Esophagus muscularis mucosa (tissue), 4 donors: ENCODE data around the gene USP33. TPM values are rescaled to one million over a fixed set of nuclear protein-coding genes. Genes with fewer than 3 reads are reported as not detected.

Experiments
- DNase-seq: peaks from one replicate; pipeline ENCODE4 v3.0.0-alpha.2; 2017; ENCODE audit errors: extremely low spot score
- H3K27ac ChIP-seq, 4 donors: fragments of 200-600 bp; sonication (generic); replicated peaks in 1 of 4; 1 replicate in 3 of 4; 2 replicates in 1 of 4; pipeline ENCODE4 v1.5.1; 2016 to 2019; ENCODE audit warnings: mild to moderate bottlenecking in 1 of 4
- H3K27me3 ChIP-seq, 4 donors: fragments of 200-600 bp; sonication (generic); one replicate each; pipeline versions ENCODE4 v1.5.1 to v1.6.0; 2016 to 2019
- H3K36me3 ChIP-seq, 4 donors: fragments of 200-600 bp; sonication (generic); one replicate each; pipeline ENCODE4 v1.5.1; 2016 to 2019
- H3K4me1 ChIP-seq, 4 donors: fragments of 200-600 bp; sonication (generic); one replicate each; pipeline ENCODE4 v1.5.1; 2016 to 2019
- H3K4me3 ChIP-seq, 4 donors: fragments of 200-600 bp; sonication (generic); 1 replicate in 2 of 4; 2 replicates in 2 of 4; pipeline ENCODE4 v1.5.1; 2016 to 2019; ENCODE audit warnings: mild to moderate bottlenecking in 4 of 4, moderate library complexity in 1 of 4
- H3K9me3 ChIP-seq, 4 donors: fragments of 200-600 bp; sonication (generic); 1 replicate in 3 of 4; 2 replicates in 1 of 4; pipeline ENCODE4 v1.5.1; 2016 to 2019
- EP300 ChIP-seq: sonication (generic); formaldehyde crosslinking; IDR thresholded peaks from one replicate; pipeline ENCODE4 v1.6.1; 2017; ENCODE audit warnings: antibody characterized with exemption
- POLR2A ChIP-seq: fragments of 450-650 bp; IDR thresholded peaks from one replicate; pipeline ENCODE4 v1.6.1; 2017; ENCODE audit warnings: antibody characterized with exemption, moderate library complexity, mild to moderate bottlenecking, low read depth
- POLR2AphosphoS5 ChIP-seq, 2 donors: sonication (generic); formaldehyde crosslinking; IDR thresholded peaks; one replicate each; pipeline ENCODE4 v1.6.1; 2017; ENCODE audit warnings: antibody characterized with exemption in 2 of 2
- WGBS: methylation state at CpG from one replicate; pipeline ENCODE4 v1.1.5; 2018; 5-methylcytosine and 5-hydroxymethylcytosine counted together
- intact Hi-C: fragments of 100-400 bp; cut with DNase I; formaldehyde crosslinking; loops from one replicate; pipeline ENCODE4 v1.15.1; 2023
- total RNA-seq, 4 donors: library from RNA; depleted of rRNA; stranded (reverse); fragments of >200 nt; gene quantifications; one replicate each; pipeline versions ENCODE4 v1.1.0 to v1.2.1, GENCODE V29; 2016
- TF ChIP-seq, protein P1 (sequence below), 3 experiments: fragments of 200-600 bp in 2 of 3; fragments of 450-650 bp in 1 of 3; sonication (generic) in 2 of 3; IDR thresholded peaks; one replicate each; pipeline ENCODE4 v1.5.1; 2017 to 2019; ENCODE audit warnings: antibody characterized with exemption in 3 of 3, mild to moderate bottlenecking in 2 of 3, moderate library complexity in 1 of 3

USP33 gene
- total RNA-seq, 4 donors from 2014 or later: 50.9 to 71.0 (median 59.2) TPM

- DNase-seq: no peak
- no peaks in the 10 kb centered on the region for H3K27me3 ChIP-seq
- H3K4me1 ChIP-seq: peaks cover 0 to 17% (median 12%) of the 10 kb centered on the region in 4 donors
- H3K9me3 ChIP-seq: no peaks in the 10 kb centered on the region
- TF ChIP-seq POLR2A: no peak
- no peak for TF ChIP-seq EP300
- TF ChIP-seq, protein P1, sequence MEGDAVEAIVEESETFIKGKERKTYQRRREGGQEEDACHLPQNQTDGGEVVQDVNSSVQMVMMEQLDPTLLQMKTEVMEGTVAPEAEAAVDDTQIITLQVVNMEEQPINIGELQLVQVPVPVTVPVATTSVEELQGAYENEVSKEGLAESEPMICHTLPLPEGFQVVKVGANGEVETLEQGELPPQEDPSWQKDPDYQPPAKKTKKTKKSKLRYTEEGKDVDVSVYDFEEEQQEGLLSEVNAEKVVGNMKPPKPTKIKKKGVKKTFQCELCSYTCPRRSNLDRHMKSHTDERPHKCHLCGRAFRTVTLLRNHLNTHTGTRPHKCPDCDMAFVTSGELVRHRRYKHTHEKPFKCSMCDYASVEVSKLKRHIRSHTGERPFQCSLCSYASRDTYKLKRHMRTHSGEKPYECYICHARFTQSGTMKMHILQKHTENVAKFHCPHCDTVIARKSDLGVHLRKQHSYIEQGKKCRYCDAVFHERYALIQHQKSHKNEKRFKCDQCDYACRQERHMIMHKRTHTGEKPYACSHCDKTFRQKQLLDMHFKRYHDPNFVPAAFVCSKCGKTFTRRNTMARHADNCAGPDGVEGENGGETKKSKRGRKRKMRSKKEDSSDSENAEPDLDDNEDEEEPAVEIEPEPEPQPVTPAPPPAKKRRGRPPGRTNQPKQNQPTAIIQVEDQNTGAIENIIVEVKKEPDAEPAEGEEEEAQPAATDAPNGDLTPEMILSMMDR (IDR thresholded peaks at IDR 0.05): no peak
- TF ChIP-seq POLR2AphosphoS5 (IDR thresholded peaks at IDR 0.05): no peak
- intact Hi-C loops: no loop called here
- no peak overlapping the region for H3K27ac ChIP-seq
- H3K36me3 ChIP-seq: peaks cover 9 to 34% (median 17%) of the 10 kb centered on the region in 4 donors
- H3K4me3 ChIP-seq: no peak overlapping the region
- 94% methylated on average over 1 of the region's 1 CpG for WGBS
Observed at GRCh38 chr1:77741316-77741715, 18.3 kb downstream of the USP33 start.

- intact Hi-C loops: no loop called here
- no peak overlapping the region for H3K4me3 ChIP-seq
- H3K27me3 ChIP-seq: no peaks in the 10 kb centered on the region
- no peak for DNase-seq
- H3K27ac ChIP-seq: no peak overlapping the region
- TF ChIP-seq POLR2AphosphoS5 (IDR thresholded peaks at IDR 0.05) (no peak), EP300 (no peak), POLR2A (no peak)
- TF ChIP-seq, protein P1 (IDR thresholded peaks at IDR 0.05): no peak
- peaks cover 9 to 48% (median 20%) of the 10 kb centered on the region in 4 donors for H3K36me3 ChIP-seq
- H3K9me3 ChIP-seq: no peaks in the 10 kb centered on the region
- peaks cover 0 to 6% (median 5%) of the 10 kb centered on the region in 4 donors for H3K4me1 ChIP-seq
- WGBS: 64% methylated on average over 1 of the region's 1 CpG
Observed at GRCh38 chr1:77739235-77739634, 20.4 kb downstream of the USP33 start.

DNA sequence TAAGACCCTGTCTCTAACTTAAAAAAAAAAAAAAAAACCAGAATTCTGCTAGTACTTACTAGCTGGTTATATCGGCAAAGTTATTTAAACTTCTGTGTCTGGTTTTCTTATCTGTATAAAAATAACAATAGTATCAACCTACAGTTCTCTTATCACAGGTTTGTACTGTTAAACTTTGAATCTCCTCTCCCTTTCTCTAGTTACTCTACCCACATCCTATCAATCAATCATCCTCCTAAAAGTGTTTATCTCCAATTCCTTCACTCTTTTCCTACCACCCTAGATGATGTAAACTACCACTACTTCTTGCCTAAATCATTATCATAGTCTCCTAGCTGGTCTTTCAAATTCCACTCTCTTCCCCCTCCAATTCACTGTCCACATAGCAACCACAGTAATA is 27.6 kb downstream of the USP33 start:
- Histone ChIP-seq H3K27me3 (no peaks in the 10 kb centered on the region), H3K4me1 (no peaks in the 10 kb centered on the region), H3K36me3 (peaks cover 13 to 65% (median 32%) of the 10 kb centered on the region in 4 donors), H3K9me3 (no peaks in the 10 kb centered on the region), H3K27ac (no peak overlapping the region), H3K4me3 (no peak overlapping the region)
- WGBS: 85% methylated on average over 1 of the region's 1 CpG
- TF ChIP-seq, protein P1 (IDR thresholded peaks at IDR 0.05): no peak
- no peak for TF ChIP-seq EP300
- no peak for TF ChIP-seq POLR2AphosphoS5 (IDR thresholded peaks at IDR 0.05)
- TF ChIP-seq POLR2A: no peak
- intact Hi-C loops: no loop called here
- DNase-seq: no peak

- no peaks in the 10 kb centered on the region for H3K9me3 ChIP-seq
- no peak overlapping the region for H3K27ac ChIP-seq
- no peak for DNase-seq
- peaks cover 32 to 94% (median 76%) of the 10 kb centered on the region in 4 donors for H3K36me3 ChIP-seq
- 99% methylated on average over 4 of the region's 4 CpGs for WGBS
- no peak overlapping the region for H3K4me3 ChIP-seq
- intact Hi-C loops: no loop called here
- H3K27me3 ChIP-seq: no peaks in the 10 kb centered on the region
- H3K4me1 ChIP-seq: no peaks in the 10 kb centered on the region
- TF ChIP-seq POLR2AphosphoS5 (IDR thresholded peaks at IDR 0.05) (no peak), EP300 (no peak), POLR2A (no peak)
- TF ChIP-seq, protein P1 (IDR thresholded peaks at IDR 0.05): no peak
Observed at GRCh38 chr1:77725706-77726105, 33.9 kb downstream of the USP33 start.

DNA sequence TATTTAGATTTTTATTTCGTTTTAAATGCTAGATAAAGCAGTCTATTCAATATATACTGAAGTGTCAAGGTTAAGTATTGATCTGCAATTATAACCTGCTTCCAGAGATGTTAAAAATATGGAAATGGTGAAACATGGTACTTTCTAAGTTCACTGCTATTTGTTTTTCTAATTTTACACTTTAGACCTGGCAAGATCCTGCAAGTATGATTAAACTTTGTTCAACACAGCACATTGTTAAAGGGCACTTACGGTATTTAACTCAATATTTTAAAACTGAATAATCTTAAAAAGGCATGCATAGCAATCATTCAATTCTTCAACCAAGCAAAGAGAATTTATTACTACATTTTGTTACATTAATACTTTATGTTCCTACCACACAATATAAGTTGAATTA is 41.5 kb downstream of the USP33 start:
- H3K27ac ChIP-seq: no peak overlapping the region
- H3K36me3 ChIP-seq: peaks cover 26 to 98% (median 74%) of the 10 kb centered on the region in 4 donors
- TF ChIP-seq POLR2A: no peak
- no peak for TF ChIP-seq POLR2AphosphoS5 (IDR thresholded peaks at IDR 0.05)
- TF ChIP-seq, protein P1 (IDR thresholded peaks at IDR 0.05): no peak
- TF ChIP-seq EP300: no peak
- H3K4me1 ChIP-seq: no peaks in the 10 kb centered on the region
- no peak for DNase-seq
- WGBS: 91% methylated on average over 2 of the region's 2 CpGs
- no peaks in the 10 kb centered on the region for H3K27me3 ChIP-seq
- intact Hi-C loops: no loop called here
- H3K9me3 ChIP-seq: no peaks in the 10 kb centered on the region
- no peak overlapping the region for H3K4me3 ChIP-seq
